HG02970 (cell line): ENCODE results near the gene CCNJL.
"Not testable (repeated sequence)": the region's sequence is repeated elsewhere in the genome, so short reads cannot be mapped to it uniquely, and the experiment has no call there.

Experiments
- ATAC-seq: cut with Tn5 transposase; IDR thresholded peaks from one replicate; pipeline ENCODE4 v1.9.1; 2021; ENCODE audit warnings: mild to moderate bottlenecking, moderate library complexity, moderate number of reproducible peaks; ENCODE audit not compliant: unreplicated experiment, low FRiP score

CCNJL gene

DNA sequence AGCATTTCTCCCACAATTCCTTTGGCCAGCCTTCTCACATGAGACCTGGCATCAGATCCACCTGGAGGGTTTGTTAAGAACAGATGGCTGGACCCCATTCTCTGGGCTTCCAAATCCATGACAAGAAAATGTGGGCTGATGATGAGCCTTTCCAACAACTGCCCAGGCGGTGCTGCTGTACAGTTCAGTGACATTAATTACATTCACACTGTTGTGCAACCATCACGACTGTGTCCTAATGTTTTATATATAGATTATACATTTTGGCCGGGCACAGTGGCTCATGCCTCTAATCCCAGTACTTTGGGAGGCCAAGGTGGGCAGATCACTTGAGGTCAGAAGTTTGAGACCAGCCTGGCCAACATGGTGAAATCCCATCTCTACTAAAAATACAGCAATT is 22.4 kb upstream of the CCNJL start:
- not testable (repeated sequence) for ATAC-seq

DNA sequence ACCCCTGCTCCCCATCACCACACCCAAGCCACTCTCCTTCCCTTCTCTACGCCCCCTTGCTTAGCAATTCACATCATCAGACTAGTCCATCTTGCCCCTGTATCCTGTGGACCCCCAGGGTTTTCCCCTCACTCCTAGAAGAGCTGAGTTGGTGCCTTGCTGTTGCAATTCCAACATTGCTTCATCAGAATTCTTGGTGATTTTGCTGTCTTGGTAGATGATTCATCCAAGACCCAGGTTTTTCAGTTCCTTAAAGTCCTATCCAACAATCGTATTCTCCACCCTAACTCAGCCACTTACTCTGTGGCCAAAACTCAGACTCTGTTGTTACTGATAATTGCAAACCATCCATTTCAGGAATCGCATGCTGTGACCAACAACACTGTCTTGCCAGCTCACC is 21.4 kb upstream of the CCNJL start:
- no peak for ATAC-seq

DNA sequence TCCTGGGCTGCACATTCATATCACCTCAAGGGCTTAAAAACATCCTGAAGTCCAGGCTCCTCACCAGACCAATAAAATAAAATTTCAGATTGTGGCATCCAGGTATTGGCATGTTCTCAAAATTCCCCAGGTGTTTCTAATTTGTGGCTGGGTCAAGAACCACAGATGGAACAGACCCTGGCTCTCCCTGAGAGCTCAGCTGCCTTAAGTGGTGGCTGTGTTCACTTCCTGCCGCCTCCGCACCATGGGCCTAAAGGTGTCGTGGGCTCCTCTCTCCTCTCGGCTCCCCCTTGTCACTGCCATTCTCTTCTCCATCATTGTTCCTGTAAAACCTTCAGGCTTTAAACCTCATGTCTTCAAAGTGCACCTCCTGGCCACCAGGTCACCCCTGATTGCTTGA is 17.8 kb upstream of the CCNJL start:
- no peak for ATAC-seq

DNA sequence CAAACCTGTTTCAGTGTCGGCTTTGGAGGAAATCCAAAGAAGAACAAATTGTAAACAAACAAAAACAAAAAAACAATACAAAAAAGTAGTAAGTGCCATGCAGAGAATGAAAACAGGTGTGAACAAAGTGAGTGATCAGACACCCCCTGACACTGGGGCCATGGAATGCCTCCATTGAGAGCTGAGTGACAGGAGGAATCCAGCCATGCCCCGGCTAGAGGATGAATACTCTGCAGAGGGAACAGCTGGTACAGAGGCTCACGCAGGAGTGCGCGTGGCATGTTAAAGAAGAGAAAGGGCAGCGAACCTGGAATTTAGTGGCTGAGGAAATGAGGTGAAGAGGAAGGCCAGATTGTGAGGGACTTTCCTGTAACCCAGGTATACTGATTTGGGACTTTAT is 15.5 kb upstream of the CCNJL start:
- no peak for ATAC-seq

DNA sequence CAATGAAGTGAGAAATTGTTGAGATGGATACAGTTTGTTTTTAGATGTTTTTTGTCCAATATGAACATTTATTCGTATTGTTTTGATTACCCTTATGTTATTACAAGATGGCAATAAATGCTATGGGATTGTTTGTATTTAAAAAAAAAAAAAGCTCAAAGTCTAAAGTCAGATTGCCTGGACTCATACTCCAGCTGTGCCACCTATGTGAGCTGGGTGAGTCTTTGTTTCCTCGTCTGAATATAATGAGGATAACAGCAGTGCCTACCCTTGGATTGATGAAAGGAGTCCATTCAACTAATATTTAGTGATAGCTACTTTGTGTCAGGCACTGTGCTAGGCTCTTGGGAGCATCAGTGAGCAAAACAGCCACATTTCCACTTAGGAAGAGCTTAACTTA is 14.6 kb upstream of the CCNJL start:
- ATAC-seq: no peak

DNA sequence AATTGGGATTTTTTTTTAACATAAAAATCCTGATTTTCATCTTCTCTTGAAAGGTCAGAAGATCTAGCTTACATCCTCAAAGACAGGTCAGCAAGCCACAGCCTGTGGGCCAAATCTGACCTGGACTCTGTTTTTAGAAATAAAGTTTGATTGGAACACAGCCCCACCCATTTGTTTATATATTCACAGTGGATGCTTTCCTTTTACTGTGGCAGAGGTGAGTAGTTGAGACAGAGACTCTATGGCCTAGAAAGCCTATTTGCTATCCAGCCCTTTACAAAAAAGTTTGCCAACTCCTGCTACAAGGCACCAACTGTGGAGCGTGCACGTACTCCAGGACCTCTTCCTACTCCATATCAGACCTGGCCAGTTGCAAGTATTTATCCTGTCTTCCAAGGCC is 13.4 kb upstream of the CCNJL start:
- no peak for ATAC-seq

DNA sequence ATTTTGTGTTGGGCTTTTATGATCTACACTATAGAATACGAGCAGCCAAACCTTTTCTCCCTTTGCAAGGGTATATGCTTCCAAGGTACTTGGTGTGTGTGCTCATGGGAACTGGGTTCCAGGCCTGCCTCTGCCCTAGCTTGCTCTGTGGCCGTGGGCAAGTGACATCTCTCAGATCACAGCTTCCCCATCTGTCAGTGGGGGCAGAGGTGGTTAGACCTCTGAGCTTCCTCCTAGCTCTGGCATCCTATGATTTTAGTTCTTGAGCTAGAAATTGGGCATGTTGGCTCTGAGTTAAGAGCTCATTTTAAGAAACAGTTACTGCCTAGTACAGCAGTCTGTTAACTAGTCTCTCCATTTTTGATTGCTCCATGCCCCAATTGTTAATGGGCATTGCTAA is 12.5 kb upstream of the CCNJL start:
- no peak for ATAC-seq

DNA sequence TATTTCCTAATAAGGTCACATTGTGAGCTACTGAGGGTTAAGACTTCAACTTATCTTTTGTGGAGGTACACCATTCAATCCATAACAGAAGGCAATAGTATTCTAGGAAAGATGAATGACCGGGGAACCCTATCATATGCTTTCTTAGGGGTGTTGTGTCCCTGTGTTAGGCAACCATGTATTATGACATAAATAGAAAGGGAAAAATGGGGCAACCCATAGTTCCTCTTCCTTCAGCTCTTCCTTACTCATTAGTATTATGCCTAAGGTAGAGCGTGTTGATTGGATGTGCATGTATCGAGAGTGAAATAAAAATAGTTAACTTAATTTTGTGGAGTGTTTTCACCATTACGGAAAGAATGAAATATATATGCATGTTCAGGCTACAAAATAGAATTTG is 6.0 kb upstream of the CCNJL start:
- no peak for ATAC-seq

DNA sequence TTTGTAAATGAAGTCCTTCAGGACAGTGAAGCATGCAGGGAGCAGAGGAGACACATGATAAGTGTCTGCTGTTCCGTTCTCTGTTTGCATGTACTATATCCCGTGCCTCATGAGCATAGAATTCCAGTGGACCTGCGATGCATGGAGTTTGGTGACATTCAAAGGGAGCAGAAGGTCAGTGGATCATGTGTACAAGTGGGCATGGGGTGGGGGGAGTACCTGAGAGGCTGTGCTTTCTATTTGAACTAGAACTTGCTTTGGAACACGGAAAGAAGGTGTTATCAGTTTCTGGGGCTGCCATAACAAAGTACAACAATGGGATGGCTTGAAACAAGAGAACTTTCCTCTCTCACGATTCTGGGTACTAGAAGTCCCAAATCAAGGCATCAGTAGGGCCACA is 5.1 kb upstream of the CCNJL start:
- ATAC-seq: no peak

DNA sequence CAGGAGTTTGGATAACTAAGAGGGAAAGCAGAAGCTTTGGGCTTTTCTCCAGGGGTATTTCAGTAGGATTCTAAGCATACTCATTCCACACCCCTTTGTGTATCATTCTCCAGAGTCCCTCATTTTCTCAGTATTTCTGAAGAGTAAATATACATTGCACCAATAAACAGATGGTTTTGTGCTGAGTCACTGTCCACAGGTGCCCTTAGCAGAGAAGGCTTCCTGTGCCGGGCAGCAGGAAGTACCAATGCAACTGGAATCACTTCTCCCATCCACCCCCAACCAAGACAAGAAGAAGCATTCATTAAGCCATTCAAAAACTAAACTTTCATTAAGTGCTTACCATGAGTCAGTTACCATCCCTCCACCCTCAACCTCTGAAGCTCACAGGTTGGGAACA is 3.6 kb upstream of the CCNJL start:
- no peak for ATAC-seq

DNA sequence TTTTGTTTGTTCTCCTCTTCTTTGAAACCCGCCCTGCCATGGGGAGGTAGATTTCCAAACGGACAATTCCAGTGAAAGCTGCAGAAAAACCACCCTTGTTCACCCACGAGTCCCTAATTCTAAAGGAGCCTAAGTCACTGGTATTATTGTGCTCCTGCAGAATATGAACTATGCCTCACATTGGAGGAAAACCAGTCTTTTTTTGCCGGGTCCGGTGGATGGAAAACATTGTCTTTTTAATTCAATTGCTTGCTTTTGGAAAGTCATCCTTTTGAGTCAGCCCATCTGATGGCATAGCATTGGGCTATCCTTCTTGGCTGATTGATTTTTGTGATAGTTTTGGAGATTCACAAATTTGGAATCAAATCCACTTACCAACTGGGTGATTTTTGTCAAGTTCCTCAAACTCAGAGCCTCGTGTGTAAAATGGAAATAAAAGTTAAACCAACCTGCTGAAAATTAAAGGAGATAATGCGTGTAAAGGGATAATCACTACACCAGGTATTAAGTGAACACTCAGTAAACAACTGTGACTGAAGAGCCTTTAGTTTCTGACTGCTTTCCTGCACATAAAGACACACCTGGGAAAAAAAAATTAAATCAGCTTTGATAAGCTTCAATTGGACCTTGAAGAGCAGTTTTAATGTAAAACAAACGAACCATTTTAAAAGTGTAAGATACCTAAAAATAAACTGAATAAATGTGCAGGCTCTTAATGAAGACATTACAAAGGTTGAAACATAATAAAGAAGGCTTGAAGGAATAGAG is 780 bp upstream of the CCNJL start:
- no peak for ATAC-seq

DNA sequence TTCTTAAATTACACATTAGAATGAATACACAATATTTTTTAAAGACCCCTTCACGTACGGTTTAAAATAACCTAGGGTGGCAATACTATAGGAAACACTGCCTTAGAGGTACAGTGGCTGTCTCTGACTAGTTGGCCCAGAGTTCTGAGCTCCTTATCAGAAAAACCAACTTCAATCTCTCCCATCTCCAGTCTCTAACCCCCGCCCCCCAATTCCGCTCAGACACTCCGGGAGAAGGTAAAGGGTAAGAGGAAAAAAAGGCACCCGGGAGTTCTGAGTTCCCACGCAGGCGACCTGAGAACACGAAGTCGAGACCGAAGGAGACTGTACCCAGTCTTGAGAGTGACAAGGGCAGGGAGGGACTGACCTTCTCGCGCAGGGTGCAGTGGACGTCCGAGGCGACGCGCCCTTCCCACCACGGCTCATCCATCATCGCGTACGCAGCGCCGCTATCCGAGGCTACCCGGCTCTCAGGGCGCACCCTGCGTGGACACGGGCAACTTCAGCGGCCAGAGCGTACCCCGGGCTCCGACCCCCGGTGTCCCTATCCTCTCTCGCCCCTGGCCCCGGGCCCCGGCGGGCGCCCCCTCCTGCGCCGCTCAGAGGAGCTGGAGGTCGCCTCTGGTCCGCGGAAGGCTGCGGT is 752 bp downstream of the CCNJL start:
- ATAC-seq: no peak

DNA sequence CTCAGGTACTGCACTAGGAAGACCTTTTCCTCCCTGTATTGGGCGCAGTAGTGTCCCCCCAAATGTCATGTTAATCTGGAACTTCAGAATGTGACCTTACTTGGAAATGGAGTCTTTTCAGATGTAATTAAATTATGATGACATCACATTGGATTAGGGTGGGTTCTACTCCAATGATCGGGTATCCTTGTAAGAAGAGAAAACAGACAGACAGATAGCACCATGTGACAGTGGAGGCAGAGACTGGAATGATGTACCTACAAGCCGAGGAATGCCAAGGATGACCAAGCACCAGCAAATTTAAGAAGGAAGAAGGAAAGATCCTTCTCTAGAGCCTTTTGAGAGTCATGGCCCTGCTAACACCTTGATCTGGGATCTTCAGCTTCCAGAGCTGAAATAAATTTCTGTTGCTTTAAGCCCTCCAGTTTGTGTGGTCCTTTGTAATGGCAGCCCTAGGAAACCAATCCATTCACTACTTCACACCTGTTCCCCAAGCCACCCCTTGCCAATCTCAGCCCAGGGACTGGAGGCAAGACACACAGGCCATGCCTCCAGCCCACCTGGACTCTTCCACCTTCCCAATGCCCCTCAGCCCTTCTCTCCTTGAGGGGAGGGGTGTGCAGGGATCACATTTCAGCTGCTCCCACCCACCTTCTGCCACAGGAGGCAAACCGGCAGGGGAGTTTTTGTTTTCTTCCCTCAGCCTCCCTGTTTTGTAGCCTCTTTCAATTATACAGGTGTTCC is 1.6 kb downstream of the CCNJL start:
- no peak for ATAC-seq

DNA sequence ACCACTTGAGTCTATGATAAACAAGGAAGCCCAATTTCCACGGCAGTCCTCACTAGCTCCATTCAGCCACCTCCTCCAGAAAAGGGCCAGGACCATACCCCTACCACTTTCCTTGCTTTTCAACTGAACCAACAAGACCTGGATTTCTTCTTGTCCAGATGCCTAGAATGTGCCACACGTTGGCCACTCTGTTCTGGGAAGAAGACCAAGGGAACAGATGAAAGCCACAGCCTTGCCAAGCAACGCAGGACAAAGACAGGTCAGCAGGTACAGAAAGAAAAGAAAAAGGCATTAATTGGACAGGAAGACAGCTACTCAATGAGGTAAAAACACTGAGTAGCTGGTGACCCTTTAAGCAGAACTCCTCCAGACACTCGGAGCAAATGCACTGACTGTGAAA is 2.2 kb downstream of the CCNJL start:
- no peak for ATAC-seq

DNA sequence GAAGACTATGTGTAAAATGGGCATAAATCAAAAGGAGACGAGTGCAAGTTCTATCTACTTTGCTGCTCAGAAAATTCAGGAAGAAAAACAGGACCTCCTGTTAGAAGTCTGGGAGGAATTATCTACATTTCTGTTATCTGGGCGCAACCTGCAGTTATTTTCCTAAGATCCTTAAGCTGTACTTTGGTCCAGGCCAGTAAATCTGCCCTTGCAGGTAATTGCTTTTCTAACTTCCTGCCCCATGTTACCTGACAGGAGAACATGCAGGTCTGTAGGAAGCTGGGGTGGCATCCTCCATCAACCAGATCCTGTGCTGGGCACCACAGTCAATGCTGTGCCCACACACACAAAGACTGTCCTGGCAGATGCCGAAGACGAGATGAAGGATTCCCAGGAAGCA is 5.7 kb downstream of the CCNJL start:
- no peak for ATAC-seq

DNA sequence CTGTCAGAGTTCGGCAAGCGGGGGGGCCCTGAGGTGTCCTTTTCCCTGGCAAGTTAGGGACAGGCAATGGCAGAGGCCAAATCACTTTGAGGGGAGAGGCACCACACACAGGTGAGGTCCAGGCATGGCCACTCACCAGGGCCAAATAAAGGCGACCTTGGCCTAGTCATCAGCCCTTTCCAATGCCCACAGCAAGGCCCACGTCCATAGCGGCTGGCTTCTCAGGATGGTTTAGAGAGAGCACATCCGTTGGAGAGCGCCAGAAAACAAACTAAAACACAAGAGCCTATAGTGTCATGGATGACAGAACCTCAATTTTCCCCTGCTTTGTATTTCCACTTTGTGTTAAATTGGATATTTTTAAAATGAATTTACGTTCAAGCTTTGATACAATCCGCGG is 7.0 kb downstream of the CCNJL start:
- no peak for ATAC-seq

DNA sequence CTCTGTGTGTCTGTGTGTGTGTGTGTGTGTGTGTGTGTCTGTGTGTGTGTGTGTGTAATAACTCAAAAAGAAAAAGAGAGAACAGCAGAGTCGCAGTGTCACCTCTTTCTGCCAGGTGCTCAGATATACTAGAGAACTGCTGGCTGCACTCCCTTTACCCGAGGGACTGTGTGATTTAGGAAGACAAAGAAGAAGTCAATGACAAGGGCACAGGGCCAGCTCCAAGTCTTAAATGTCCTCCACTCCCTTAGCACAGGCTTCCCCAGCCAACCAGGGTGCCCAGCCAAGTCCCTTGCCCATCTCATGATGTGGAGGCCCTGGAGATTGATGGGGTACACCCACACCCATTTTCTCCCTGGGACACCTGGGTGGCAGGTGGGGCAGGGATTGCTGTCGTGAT is 8.7 kb downstream of the CCNJL start:
- no peak for ATAC-seq

DNA sequence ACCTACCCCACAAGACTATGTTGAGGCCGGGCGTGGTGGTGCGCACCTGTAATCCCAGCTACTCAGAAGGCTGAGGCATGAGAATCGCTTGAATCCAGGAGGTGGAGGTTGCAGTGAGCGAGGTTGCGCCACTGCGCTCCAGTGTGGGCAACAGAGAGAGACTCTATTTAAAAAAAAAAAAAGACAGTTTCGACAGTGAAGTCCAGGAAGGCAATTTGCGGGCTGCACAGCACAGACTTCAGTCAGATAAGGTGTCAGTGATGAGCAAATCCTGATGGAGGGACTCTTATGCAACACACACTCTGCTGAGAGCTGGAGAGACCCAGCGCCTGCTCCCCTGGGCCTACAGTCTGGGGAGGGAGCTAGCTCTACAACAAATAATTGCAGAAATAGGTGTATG is 14.2 kb downstream of the CCNJL start:
- no peak for ATAC-seq

DNA sequence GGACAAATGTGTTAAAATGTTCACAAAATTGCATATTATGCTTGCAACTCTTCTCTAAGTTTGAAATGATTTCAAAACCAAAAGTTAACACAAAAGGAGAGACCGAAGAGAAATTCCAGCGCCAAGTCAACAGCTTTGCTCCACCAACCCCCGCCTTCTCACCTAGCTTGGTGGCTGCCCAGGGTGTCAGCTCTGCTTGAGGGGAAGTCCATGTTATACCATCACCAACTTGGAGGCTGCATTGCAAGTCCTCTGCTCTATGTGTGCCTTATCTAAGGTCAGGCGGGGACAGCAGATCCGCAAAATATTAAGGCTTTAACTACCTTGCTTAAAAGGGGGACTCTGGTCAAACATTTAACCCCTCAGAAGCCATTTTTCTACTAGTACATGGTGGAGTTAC is 14.6 kb downstream of the CCNJL start:
- no peak for ATAC-seq

DNA sequence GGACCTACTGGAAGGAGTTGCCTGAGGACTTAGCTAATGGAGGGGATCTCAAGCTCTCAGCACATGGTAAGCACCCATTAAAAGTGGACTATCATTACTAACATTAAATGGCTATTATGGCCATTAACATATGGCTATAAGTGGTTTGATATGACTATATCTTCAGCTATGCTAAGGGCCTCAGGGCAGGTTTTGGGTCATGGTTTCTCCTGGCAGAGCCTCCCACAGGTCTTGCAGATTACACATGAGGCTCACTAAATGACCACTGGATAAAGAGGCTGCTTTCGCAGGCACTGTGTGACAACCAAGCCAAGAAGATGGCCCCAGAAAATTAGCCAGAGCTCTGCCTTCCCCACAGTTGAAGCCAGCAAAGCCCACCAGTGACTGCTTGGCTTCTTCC is 15.4 kb downstream of the CCNJL start:
- ATAC-seq: no peak

DNA sequence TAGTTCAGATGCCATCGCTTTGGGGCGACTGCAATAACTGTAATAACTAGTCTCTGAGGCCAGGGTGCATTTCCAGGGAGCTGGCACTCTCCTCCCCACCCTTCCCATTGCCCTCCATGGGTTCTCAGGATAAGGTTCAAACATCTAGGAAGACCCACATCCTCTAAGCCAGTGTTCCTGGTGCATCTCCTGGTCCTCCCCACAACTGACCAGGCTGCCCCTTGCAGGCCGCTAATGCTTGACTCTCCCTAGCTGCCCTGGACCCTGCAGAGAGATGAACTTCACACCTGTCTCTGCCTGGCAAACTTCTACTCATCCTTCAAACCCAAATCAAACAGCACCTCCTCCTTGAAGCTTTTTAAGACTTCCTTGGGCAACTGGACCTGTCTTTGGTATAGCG is 15.9 kb downstream of the CCNJL start:
- no peak for ATAC-seq
